Fibroblast of the aortic adventitia (primary cell): ENCODE measurements around the gene RAP2B. TPM values are rescaled to one million over a fixed set of nuclear protein-coding genes. Genes with fewer than 3 reads are reported as not detected.
A peak's percentile ranks its signal among the peaks of the same experiment; 100 is the strongest.
"Not testable (repeated sequence)": the region's sequence is repeated elsewhere in the genome, so short reads cannot be mapped to it uniquely, and the experiment has no call there.

Experiments used
- DNase-seq: peaks from one replicate; pipeline ENCODE4 v3.0.0-alpha.2; 2010; ENCODE audit warnings: low read depth
- H3K4me3 ChIP-seq: 2 replicates; pipeline ENCODE4 v1.5.1; 2011; ENCODE audit warnings: low read depth, mild to moderate bottlenecking, control low read depth, low read length, moderate library complexity
- total RNA-seq: library from RNA; depleted of rRNA; stranded (reverse); fragments of >200 nt; gene quantifications from 2 replicates; pipeline ENCODE4 v1.2.3, GENCODE V29; 2012; ENCODE audit warnings: low replicate concordance
- TF ChIP-seq, protein P1 (sequence below): IDR thresholded peaks from 2 replicates; pipeline ENCODE4 v1.5.1; 2011; ENCODE audit warnings: mild to moderate bottlenecking, low read length, control low read depth, inconsistent platforms; ENCODE audit not compliant: insufficient read depth

RAP2B gene
- 24.8 and 49.5 TPM in 2 replicates for total RNA-seq

DNA sequence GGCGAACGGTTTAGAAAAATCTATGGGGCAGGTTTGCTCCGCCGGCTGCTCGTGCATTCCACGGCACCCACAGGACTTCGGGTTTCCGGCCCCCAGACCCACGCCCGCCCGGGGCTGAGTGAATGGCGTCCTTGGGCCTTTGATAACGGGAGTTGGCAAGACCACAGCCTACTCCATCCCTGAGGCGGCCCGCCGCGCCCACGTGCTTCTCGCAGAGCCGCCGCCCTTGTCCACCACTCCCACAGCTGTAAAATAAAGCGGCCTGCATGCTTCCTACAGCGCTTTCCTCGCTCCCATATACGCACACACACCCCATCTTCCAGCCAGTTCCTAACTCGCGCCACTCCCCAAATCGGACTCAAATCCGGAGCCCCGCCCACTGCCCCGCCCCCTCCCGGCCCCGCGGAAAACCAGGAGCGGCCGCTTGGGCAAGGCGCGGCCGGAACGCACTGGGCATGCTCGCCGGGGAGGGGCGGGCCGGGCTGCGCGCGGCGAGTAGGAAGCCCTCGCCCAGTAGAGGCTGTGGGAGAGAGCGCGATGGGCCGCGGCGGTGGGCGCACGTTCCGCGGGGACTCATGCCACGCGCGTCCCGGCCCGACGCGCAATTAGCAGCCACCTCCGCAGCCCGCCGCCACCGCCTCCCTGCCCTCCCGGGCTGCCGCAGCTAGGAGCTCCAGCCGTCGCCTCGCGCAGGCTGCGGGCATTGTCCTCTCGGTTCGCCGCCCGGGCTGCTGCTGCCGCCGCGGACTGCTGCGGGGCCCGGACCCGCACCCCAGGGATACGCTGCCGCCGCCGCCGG is at the start of gene RAP2B:
Gene RAP2B, plus strand, starts transcription at position 513 of the 799 bp plus-strand sequence. CDS start 468 bp downstream, outside the sequence.
- TF ChIP-seq, protein P1, sequence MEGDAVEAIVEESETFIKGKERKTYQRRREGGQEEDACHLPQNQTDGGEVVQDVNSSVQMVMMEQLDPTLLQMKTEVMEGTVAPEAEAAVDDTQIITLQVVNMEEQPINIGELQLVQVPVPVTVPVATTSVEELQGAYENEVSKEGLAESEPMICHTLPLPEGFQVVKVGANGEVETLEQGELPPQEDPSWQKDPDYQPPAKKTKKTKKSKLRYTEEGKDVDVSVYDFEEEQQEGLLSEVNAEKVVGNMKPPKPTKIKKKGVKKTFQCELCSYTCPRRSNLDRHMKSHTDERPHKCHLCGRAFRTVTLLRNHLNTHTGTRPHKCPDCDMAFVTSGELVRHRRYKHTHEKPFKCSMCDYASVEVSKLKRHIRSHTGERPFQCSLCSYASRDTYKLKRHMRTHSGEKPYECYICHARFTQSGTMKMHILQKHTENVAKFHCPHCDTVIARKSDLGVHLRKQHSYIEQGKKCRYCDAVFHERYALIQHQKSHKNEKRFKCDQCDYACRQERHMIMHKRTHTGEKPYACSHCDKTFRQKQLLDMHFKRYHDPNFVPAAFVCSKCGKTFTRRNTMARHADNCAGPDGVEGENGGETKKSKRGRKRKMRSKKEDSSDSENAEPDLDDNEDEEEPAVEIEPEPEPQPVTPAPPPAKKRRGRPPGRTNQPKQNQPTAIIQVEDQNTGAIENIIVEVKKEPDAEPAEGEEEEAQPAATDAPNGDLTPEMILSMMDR: no peak
- peak within 1 kb of the TSS; percentile 96 for H3K4me3 ChIP-seq
- peak; percentile 96 for DNase-seq

DNA sequence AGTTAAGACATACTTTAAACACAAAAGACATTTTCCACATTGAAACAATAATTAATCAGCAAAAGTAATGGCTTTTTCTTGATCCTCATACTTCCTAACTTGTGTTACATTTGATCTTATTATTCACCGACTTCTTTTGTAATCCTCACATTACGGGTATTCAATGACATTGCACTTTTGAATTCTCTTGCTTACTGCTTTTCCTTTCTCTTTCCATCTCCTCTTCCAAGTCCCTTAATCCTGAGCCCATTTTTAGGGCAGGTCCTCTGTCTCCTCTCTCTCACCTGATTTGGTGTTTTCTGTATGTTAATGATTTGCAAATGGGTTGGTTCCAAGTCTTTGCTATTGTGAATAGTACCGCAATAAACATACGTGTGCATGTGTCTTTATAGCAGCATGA is 48.5 kb upstream of the RAP2B start:
- DNase-seq: no peak
- no peak overlapping the region for H3K4me3 ChIP-seq
- TF ChIP-seq, protein P1: no peak

DNA sequence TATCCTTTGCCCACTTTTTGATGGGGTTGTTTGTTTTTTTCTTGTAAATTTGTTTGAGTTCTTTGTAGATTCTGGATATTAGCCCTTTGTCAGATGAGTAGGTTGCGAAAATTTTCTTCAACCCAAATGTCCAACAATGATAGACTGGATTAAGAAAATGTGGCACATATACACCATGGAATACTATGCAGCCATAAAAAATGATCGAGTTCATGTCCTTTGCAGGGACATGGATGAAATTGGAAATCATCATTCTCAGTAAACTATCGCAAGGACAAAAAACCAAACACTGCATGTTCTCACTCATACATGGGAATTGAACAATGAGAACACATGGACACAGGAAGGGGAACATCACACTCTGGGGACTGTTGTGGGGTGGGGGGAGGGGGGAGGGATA is 47.8 kb upstream of the RAP2B start:
- not testable (repeated sequence) for DNase-seq, H3K4me3 ChIP-seq

DNA sequence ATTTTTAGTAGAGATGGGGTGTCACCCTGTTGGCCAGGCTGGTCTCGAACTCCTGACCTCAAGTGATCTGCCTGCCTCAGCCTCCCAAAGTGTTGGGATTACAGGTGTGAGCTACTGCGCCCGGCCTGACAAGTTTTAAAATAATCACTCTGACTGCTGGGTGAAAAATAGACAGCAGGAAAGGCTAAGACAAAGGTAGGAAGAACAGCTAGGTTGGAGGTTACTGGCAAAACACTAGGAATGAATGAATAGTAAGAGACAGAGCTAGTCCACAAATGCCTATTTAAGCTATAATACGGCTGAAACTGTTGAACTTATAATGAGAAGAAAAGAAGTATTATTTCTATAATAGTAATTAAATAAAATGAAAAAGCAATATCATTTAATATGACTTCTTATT is 46.7 kb upstream of the RAP2B start:
- no peak for DNase-seq
- TF ChIP-seq, protein P1: no peak
- H3K4me3 ChIP-seq: no peak overlapping the region

DNA sequence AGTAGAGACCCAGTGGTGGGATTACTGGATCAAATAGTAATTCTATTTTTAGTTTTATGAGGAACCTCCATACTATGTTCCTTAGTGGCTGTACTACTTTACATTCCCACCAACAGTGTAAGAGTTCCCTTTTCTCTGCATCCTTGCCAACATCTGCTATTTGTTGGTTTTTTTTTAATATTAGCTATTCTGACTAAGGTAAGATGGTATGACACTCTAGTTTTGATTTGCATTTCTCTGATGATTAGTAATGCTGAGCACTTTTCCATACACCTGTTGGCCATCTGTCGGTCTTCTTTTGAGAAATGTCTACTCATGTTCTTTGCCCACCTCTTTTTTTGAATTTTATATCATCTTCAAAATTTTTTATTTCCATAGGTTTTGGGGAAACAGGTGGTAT is 34.2 kb upstream of the RAP2B start:
- TF ChIP-seq, protein P1: no peak
- DNase-seq: no peak
- no peak overlapping the region for H3K4me3 ChIP-seq

DNA sequence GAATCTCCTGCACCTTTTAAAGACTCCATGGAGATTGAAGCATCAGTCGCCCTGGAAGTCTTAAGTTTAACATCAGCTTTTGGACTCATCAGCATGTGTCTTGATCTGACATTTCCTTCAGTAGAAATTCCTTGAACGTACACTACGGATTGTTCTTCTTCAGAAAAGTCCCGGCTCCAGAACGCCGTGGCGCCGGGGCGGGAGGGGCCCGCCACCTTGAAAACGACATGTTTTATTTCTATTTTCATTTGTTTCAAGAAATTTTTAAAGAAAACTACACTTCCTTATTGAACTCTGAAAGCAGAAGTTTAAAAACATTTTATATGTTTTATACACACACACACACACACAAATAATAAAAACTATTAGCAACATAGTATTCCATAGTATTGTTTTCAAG is 32.6 kb upstream of the RAP2B start:
- DNase-seq: no peak
- H3K4me3 ChIP-seq: no peak overlapping the region
- TF ChIP-seq, protein P1: no peak

DNA sequence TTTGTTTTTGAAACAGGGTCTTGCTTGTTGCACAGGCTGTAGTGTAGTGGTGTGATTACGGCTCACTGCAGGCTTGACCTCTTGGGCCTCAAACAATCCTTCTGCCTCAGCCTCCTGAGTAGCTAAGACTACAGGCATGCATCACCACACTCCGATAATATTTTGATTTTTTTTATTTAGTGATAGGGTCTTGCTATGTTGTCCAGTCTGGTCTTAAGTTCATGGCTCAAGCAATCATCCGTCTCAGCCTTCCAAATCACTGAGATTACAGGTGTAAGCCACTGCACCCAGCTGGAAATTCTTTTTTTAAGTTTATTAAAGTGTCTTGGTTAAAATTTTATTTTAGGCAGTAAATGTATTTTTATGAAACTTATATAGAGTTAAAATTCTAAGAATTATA is 32.2 kb upstream of the RAP2B start:
- H3K4me3 ChIP-seq: no peak overlapping the region
- no peak for DNase-seq
- TF ChIP-seq, protein P1: no peak
